K562 (cell line): ENCODE measurements around the gene COL15A1. TPM values are rescaled to one million over a fixed set of nuclear protein-coding genes. Genes with fewer than 3 reads are reported as not detected.

Experiments used
- ATAC-seq: fragments of 200-7000 bp; cut with Tn5 transposase; 3 replicates; pipeline ENCODE4 v1.9.1; 2020; ENCODE audit warnings: moderate library complexity
- BruUV-seq: library from RNA; stranded (reverse); fragments of 400-500 nt; replicated peaks from 2 replicates; lab custom pipeline; 2021; lab: Mats Ljungman, UMichigan
- CTCF ChIA-PET: fragments of 300-600 bp; formaldehyde crosslinking; extraction: SDS; loops from one replicate; lab custom pipeline; 2021; ENCODE audit warnings: low intra/inter-chr PET ratio; lab: Yijun Ruan, JAX
- POLR2A ChIA-PET: fragments of 300-600, 350-650 bp; sonication (Branson Sonifier 250); formaldehyde crosslinking; extraction: SDS; loops from one replicate; lab custom pipeline; 2021; ENCODE audit warnings: antibody characterized with exemption, inconsistent platforms; lab: Yijun Ruan, JAX
- DNase-seq, 4 experiments: peaks; one replicate each; pipeline versions ENCODE4 v3.0.0 to v3.0.0-alpha.2; 2011 to 2018; ENCODE audit warnings: low spot score in 3 of 4, mixed read lengths in 3 of 4; ENCODE audit errors: extremely low read depth in 1 of 4
- FAIRE-seq: peaks from 2 replicates; lab custom pipeline; 2011; peaks lifted over from hg19 to GRCh38; lab: Jason Lieb, UNC
- H2AFZ ChIP-seq: 2 replicates; pipeline ENCODE4 v1.6.0; 2011; ENCODE audit warnings: low read depth, low read length, control low read depth, inconsistent platforms
- H3K27ac ChIP-seq: fragments of 200-600 bp; 3 replicates; pipeline ENCODE4 v1.8.0; 2011; ENCODE audit warnings: low read depth, mild to moderate bottlenecking, control low read depth, inconsistent platforms, low read length, moderate library complexity, mixed read lengths; ENCODE audit errors: extremely low read depth
- H3K27me3 ChIP-seq, 2 experiments: fragments of 300-600 bp in 1 of 2; 2 replicates in 1 of 2; 3 replicates in 1 of 2; pipeline versions ENCODE4 v1.6.0 to v1.8.0; 2011; ENCODE audit warnings: inconsistent platforms in 2 of 2, low read length in 2 of 2, mild to moderate bottlenecking in 1 of 2, mixed read lengths in 1 of 2, moderate library complexity in 1 of 2; ENCODE audit not compliant: control insufficient read depth in 2 of 2, insufficient read depth in 2 of 2
- H3K36me3 ChIP-seq: fragments of 300-600 bp; 3 replicates; pipeline ENCODE4 v1.8.0; 2011; ENCODE audit warnings: mild to moderate bottlenecking, low read length, inconsistent platforms; ENCODE audit not compliant: control insufficient read depth, insufficient read depth
- H3K4me1 ChIP-seq, 2 experiments: fragments of 200-600 bp in 1 of 2; replicated peaks in 1 of 2; 2 replicates in 1 of 2; 3 replicates in 1 of 2; pipeline versions ENCODE4 v1.5.1 to v1.8.0; 2011; ENCODE audit warnings: inconsistent platforms in 2 of 2, low read length in 2 of 2, mild to moderate bottlenecking in 1 of 2, mixed read lengths in 1 of 2, moderate library complexity in 1 of 2; ENCODE audit not compliant: control insufficient read depth in 2 of 2, insufficient read depth in 2 of 2
- H3K4me2 ChIP-seq: 2 replicates; pipeline ENCODE4 v1.6.1; 2011; ENCODE audit warnings: low read length, control low read depth, inconsistent platforms, mixed read lengths; ENCODE audit not compliant: insufficient read depth
- H3K4me3 ChIP-seq: fragments of 200-600 bp; sonication (generic), shearing (Covaris generic); 2 replicates; pipeline ENCODE4 v1.5.1; 2016; ENCODE audit warnings: control low read depth, inconsistent platforms
- H3K79me2 ChIP-seq: fragments of 200-600 bp; 3 replicates; pipeline ENCODE4 v1.8.0; 2011; ENCODE audit warnings: low read length, inconsistent platforms; ENCODE audit not compliant: control insufficient read depth, insufficient read depth
- H3K9ac ChIP-seq, 2 experiments: 2 replicates each; pipeline versions ENCODE4 v1.6.0 to v1.6.1; 2011; ENCODE audit warnings: low read depth in 2 of 2, low read length in 2 of 2, control low read depth in 1 of 2, inconsistent platforms in 1 of 2, mild to moderate bottlenecking in 1 of 2, mixed read lengths in 1 of 2; ENCODE audit not compliant: insufficient read depth in 1 of 2
- H3K9me1 ChIP-seq: one replicate; pipeline ENCODE4 v1.6.0; 2011; ENCODE audit warnings: inconsistent platforms, mild to moderate bottlenecking, low read length, moderate library complexity; ENCODE audit not compliant: control insufficient read depth, insufficient read depth
- H3K9me3 ChIP-seq: replicated peaks from 2 replicates; pipeline ENCODE4 v1.5.1; 2011; ENCODE audit warnings: low read depth, low read length, inconsistent platforms; ENCODE audit not compliant: control insufficient read depth, insufficient read depth
- H4K20me1 ChIP-seq: replicated peaks from 2 replicates; pipeline ENCODE4 v1.6.1; 2011; ENCODE audit warnings: low read length, inconsistent platforms, mixed read lengths; ENCODE audit not compliant: control insufficient read depth, insufficient read depth
- BRCA1 ChIP-seq, 2 experiments: fragments of 450-650 bp in 1 of 2; sonication (generic) in 1 of 2; formaldehyde crosslinking in 1 of 2; IDR thresholded peaks; 2 replicates each; pipeline versions ENCODE4 v1.5.0 to v1.6.1; 2017 to 2020; ENCODE audit warnings: mild to moderate bottlenecking in 1 of 2, missing genetic modification reagents in 1 of 2
- CEBPB ChIP-seq: fragments of 450-650 bp; IDR thresholded peaks from 2 replicates; pipeline ENCODE4 v1.6.1; 2016; ENCODE audit warnings: missing genetic modification characterization, missing compliant biosample characterization
- CUX1 ChIP-seq: fragments of 200-800 bp; sonication (Bioruptor generic); IDR thresholded peaks from 2 replicates; pipeline ENCODE4 v1.6.1; 2016; ENCODE audit warnings: missing genetic modification characterization, missing compliant biosample characterization
- HDAC8 ChIP-seq: fragments of 450-650 bp; IDR thresholded peaks from 2 replicates; pipeline ENCODE4 v1.6.1; 2016; ENCODE audit warnings: mild to moderate bottlenecking, missing genetic modification characterization, moderate library complexity, missing compliant biosample characterization
- TAF1 ChIP-seq: IDR thresholded peaks from 2 replicates; pipeline ENCODE4 v1.6.1; 2011; ENCODE audit warnings: mild to moderate bottlenecking, low read length, moderate library complexity; ENCODE audit not compliant: insufficient read depth, control insufficient read depth, severe bottlenecking; ENCODE audit errors: extremely low read depth
- ZKSCAN1 ChIP-seq: fragments of 150-350 bp; IDR thresholded peaks from 2 replicates; pipeline ENCODE4 v1.6.1; 2016; ENCODE audit warnings: low read depth, low read length
- ZNF407 ChIP-seq: fragments of 450-650 bp; IDR thresholded peaks from 2 replicates; pipeline ENCODE4 v1.6.1; 2016; ENCODE audit warnings: low read depth
- WGBS: fragments of 100-300 bp; shearing (Covaris generic); methylation state at CpG from one replicate; pipeline ENCODE4 v1.1.6; 2016; ENCODE audit warnings: low coverage, mixed read lengths; ENCODE audit not compliant: insufficient coverage; ENCODE audit errors: missing lambda C conversion rate; 5-methylcytosine and 5-hydroxymethylcytosine counted together
- in situ Hi-C: fragments of 300-500 bp; cut with MboI; formaldehyde crosslinking; loops from 4 replicates; pipeline ENCODE4 v1.15.0; 2018; ENCODE audit warnings: inconsistent platforms, mixed read lengths
- intact Hi-C: fragments of 100-400 bp; cut with micrococcal nuclease; formaldehyde crosslinking; loops from 2 replicates; pipeline ENCODE4 v1.14.2; 2022
- polyA plus RNA-seq, 8 experiments: library from polyadenylated mRNA; depleted of rRNA in 4 of 8; stranded (reverse) in 5 of 8; unstranded in 3 of 8; fragments of >200 nt; fragmentation: Nextera tagmentation in 2 of 8; fragmentation: Illumina TruSeq in 1 of 8; extraction: Ambion mirVana in 2 of 8; extraction: Trizol in 1 of 8; gene quantifications; 2 replicates each; pipeline versions ENCODE4 v1.2.1 to v1.2.3, GENCODE V29; 2011 to 2014; ENCODE audit warnings: inconsistent platforms in 1 of 8, missing spikeins in 1 of 8
- total RNA-seq, 7 experiments: library from RNA; depleted of rRNA in 6 of 7; stranded (reverse); fragments of >200 nt in 6 of 7; fragmentation: Illumina TruSeq in 2 of 7; extraction: Trizol in 2 of 7; gene quantifications; 2 replicates each; pipeline versions ENCODE4 v1.2.1 to v1.2.3, GENCODE V29; 2011 to 2021; ENCODE audit warnings: low replicate concordance in 1 of 7

The COL15A1 gene
- total and polyA plus RNA-seq, 9 of the 15 experiments (the other 6 are each of a cell fraction or from before 2014, with no cell fraction given), result 0.46 to 5.1 (median 2.6) TPM

GRCh38 chr9:99023231-99023630, 79.5 kb downstream of the COL15A1 start:
- Histone ChIP-seq H3K4me3 (no peak overlapping the region), H2AFZ (no peak overlapping the region), H3K9me3 (no peaks in the 10 kb centered on the region), H3K27me3 (no peaks in the 10 kb centered on the region), H3K36me3 (no peaks in the 10 kb centered on the region), H3K4me2 (no peak overlapping the region), H3K27ac (no peak overlapping the region), H3K4me1 (peaks cover 9 to 14% of the 10 kb centered on the region in 2 experiments; a peak in 4 of 5 replicates), H3K9ac (0 out of 4 replicates have a peak overlapping the region, but pooled peaks of 1 of the 2 experiments have one; percentile 55), H3K79me2 (no peaks in the 10 kb centered on the region), H3K9me1 (no peaks in the 10 kb centered on the region), H4K20me1 (no peaks in the 10 kb centered on the region)
- intact Hi-C loops, result no loop called here
- CTCF ChIA-PET, result no interaction called here
- in situ Hi-C loops, result no loop called here
- BruUV-seq, result no TSS peak
- FAIRE-seq, result no peak
- WGBS, result 61% methylated on average over 8 of the region's 8 CpGs
- POLR2A ChIA-PET, result interaction anchor here (0.6 to 0.9 kb wide), 2 partner anchors 10 to 13 kb away, joined by 3 to 5 read pairs; no protein-coding TSS in a partner anchor
- no peak for DNase-seq
- no peak for ATAC-seq
- TF ChIP-seq CEBPB (tag), result no peak
- no peak for TF ChIP-seq CUX1 (CRISPR knock-in tag)
- TF ChIP-seq ZNF407, result no peak
- TF ChIP-seq TAF1, result no peak
- TF ChIP-seq HDAC8, result no peak
- no peak for TF ChIP-seq ZKSCAN1
- no peak for TF ChIP-seq BRCA1 (IDR thresholded peaks at IDR 0.05)
- no peak for TF ChIP-seq BRCA1 (CRISPR knock-in tag; IDR thresholded peaks at IDR 0.05)
